T-helper 1 cell treated with Interleukin-12 subunit alpha and Interleukin-12 subunit beta and Interleukin-4 antibody, amounts not matched to agents 30 μg/mL and 1 μg/mL, for 36 hours (primary cell): Measurements from ENCODE around the gene DCUN1D2.
"Not testable (repeated sequence)": the region's sequence is repeated elsewhere in the genome, so short reads cannot be mapped to it uniquely, and the experiment has no call there.

ENCODE experiments used
- H3K27ac Mint-ChIP-seq: one replicate; pipeline ENCODE4 v1.8.0; 2021; ENCODE audit warnings: mild to moderate bottlenecking, mixed read lengths
- H3K27me3 Mint-ChIP-seq: one replicate; pipeline ENCODE4 v1.8.0; 2021; ENCODE audit warnings: low read depth, mixed read lengths
- H3K36me3 Mint-ChIP-seq: one replicate; pipeline ENCODE4 v1.8.0; 2021; ENCODE audit warnings: low read depth, mixed read lengths
- H3K4me1 Mint-ChIP-seq: one replicate; pipeline ENCODE4 v1.8.0; 2021; ENCODE audit warnings: low read depth, mixed read lengths
- H3K4me3 Mint-ChIP-seq: one replicate; pipeline ENCODE4 v1.8.0; 2021; ENCODE audit warnings: mild to moderate bottlenecking, moderate library complexity, mixed read lengths
- H3K9me3 Mint-ChIP-seq: one replicate; pipeline ENCODE4 v1.8.0; 2021; ENCODE audit warnings: mixed read lengths

The DCUN1D2 gene

DNA sequence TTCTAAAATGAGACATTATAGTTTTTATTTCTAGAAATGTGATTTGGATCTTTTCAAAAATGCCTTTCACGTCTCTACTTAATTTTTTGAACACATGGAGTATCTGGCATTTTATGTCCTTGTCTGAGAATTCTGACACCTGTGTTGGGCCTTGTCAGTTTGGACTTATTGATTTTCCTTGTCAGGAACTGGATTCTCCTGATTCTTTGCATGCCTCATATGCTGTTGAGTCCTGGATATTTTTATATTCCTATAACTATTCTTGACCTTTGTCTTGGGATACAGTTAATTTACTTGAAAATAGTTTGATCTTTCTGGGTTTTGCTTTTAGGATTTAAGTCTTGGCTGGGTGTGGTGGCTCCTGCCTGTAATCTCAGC is 47.5 kb downstream of the DCUN1D2 start:
- no peak overlapping the region for H3K4me3 Mint-ChIP-seq
- no peaks in the 10 kb centered on the region for H3K4me1 Mint-ChIP-seq
- peaks cover 6% of the 10 kb centered on the region for H3K9me3 Mint-ChIP-seq
- H3K27ac Mint-ChIP-seq: no peak overlapping the region
- H3K27me3 Mint-ChIP-seq: no peaks in the 10 kb centered on the region
- H3K36me3 Mint-ChIP-seq: no peaks in the 10 kb centered on the region

GRCh38 chr13:113442354-113442984 is 48.0 kb downstream of the DCUN1D2 start:
- Mint-ChIP-seq H3K27ac (no peak overlapping the region), H3K27me3 (no peaks in the 10 kb centered on the region), H3K9me3 (peaks cover under 1% of the 10 kb centered on the region), H3K36me3 (no peaks in the 10 kb centered on the region), H3K4me3 (no peak overlapping the region), H3K4me1 (no peaks in the 10 kb centered on the region)

DNA sequence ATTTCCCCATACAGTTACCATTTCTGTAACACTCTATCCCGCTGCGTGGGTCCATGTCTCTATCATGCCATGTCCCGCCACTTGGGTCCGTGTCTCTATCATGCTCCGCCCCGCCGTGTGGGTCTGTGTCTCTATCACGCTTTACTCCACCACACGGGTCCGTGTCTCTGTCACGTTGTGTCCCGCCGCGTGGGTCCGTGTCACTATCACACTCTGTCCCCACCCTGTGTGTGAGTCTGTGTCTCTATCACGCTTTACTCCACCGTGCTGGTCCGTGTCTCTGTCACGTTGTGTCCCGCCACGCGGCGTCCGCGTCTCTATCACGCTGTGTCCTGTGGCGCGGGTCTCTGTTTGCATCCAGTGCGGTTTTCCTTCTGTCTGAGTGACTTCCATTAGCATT is 48.9 kb downstream of the DCUN1D2 start:
- H3K27ac Mint-ChIP-seq: no peak overlapping the region
- no peaks in the 10 kb centered on the region for H3K27me3 Mint-ChIP-seq
- H3K4me1 Mint-ChIP-seq: no peaks in the 10 kb centered on the region
- H3K36me3 Mint-ChIP-seq: no peaks in the 10 kb centered on the region
- H3K9me3 Mint-ChIP-seq: no peaks in the 10 kb centered on the region
- no peak overlapping the region for H3K4me3 Mint-ChIP-seq

GRCh38 chr13:113437408-113438010 is 53.0 kb downstream of the DCUN1D2 start:
- Mint-ChIP-seq H3K4me3 (no peak overlapping the region), H3K27ac (no peak overlapping the region), H3K9me3 (no peaks in the 10 kb centered on the region), H3K27me3 (no peaks in the 10 kb centered on the region), H3K4me1 (no peaks in the 10 kb centered on the region), H3K36me3 (no peaks in the 10 kb centered on the region)

GRCh38 chr13:113436866-113437265 is 53.6 kb downstream of the DCUN1D2 start:
- H3K9me3 Mint-ChIP-seq, H3K4me3 Mint-ChIP-seq, H3K4me1 Mint-ChIP-seq, H3K27me3 Mint-ChIP-seq, H3K27ac Mint-ChIP-seq, H3K36me3 Mint-ChIP-seq: not testable (repeated sequence)

- H3K4me1 Mint-ChIP-seq, H3K27me3 Mint-ChIP-seq, H3K36me3 Mint-ChIP-seq, H3K27ac Mint-ChIP-seq, H3K9me3 Mint-ChIP-seq, H3K4me3 Mint-ChIP-seq: not testable (repeated sequence)
These were observed 54.6 kb downstream of the DCUN1D2 start for GRCh38 chr13:113435907-113436306.

GRCh38 chr13:113433391-113433916 is 57.1 kb downstream of the DCUN1D2 start:
- Mint-ChIP-seq H3K27ac (no peak overlapping the region), H3K4me3 (no peak overlapping the region), H3K27me3 (no peaks in the 10 kb centered on the region), H3K36me3 (no peaks in the 10 kb centered on the region), H3K9me3 (no peaks in the 10 kb centered on the region), H3K4me1 (no peaks in the 10 kb centered on the region)

GRCh38 chr13:113432506-113433270 is 57.8 kb downstream of the DCUN1D2 start:
- no peaks in the 10 kb centered on the region for H3K27me3 Mint-ChIP-seq
- no peak overlapping the region for H3K4me3 Mint-ChIP-seq
- H3K4me1 Mint-ChIP-seq: no peaks in the 10 kb centered on the region
- no peaks in the 10 kb centered on the region for H3K36me3 Mint-ChIP-seq
- no peaks in the 10 kb centered on the region for H3K9me3 Mint-ChIP-seq
- no peak overlapping the region for H3K27ac Mint-ChIP-seq

GRCh38 chr13:113431171-113431570 is 59.3 kb downstream of the DCUN1D2 start:
- no peaks in the 10 kb centered on the region for H3K9me3 Mint-ChIP-seq
- H3K27ac Mint-ChIP-seq: no peak overlapping the region
- no peaks in the 10 kb centered on the region for H3K4me1 Mint-ChIP-seq
- no peaks in the 10 kb centered on the region for H3K27me3 Mint-ChIP-seq
- no peaks in the 10 kb centered on the region for H3K36me3 Mint-ChIP-seq
- no peak overlapping the region for H3K4me3 Mint-ChIP-seq

DNA sequence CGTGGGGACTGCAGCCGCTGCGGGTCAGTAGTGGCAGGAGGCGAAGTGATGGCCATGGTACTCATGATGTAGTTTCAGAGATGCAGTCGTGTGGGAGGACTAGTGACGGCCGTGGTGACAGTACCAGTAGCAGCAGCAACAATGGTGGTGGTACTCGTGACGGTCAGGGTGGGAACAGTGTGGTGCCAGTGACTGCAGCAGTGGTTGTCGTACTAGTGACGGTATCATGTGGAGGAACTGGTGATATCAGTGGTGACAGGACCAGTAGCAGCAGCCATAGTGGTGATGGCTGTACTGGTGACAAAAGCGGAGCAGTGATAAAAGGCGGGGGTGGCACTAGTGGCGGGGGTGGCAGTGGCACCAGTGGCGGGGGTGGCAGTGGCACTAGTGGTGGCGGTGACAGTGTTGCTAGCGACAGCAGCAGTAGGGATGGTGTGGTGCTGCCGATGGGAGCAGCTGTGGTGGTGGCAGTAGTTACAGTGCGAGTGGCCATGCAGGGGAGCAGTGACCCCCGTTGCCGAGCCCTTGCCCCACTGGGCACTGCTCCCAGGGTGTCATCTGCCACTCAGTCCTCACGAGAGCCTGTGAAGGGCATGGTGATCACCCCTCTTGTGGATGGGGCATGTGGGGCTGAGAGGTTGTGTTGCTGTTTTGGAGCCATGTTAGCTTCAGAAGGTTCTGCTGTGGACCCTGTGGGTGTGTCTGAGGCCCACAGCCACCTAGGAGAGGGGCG is 60.0 kb downstream of the DCUN1D2 start:
- Mint-ChIP-seq H3K27ac (no peak overlapping the region), H3K4me1 (no peaks in the 10 kb centered on the region), H3K36me3 (no peaks in the 10 kb centered on the region), H3K27me3 (no peaks in the 10 kb centered on the region), H3K4me3 (no peak overlapping the region), H3K9me3 (no peaks in the 10 kb centered on the region)

GRCh38 chr13:113429608-113429985 is 60.9 kb downstream of the DCUN1D2 start:
- Mint-ChIP-seq H3K4me1 (no peaks in the 10 kb centered on the region), H3K27ac (no peak overlapping the region), H3K36me3 (no peaks in the 10 kb centered on the region), H3K4me3 (no peak overlapping the region), H3K27me3 (no peaks in the 10 kb centered on the region), H3K9me3 (no peaks in the 10 kb centered on the region)

DNA sequence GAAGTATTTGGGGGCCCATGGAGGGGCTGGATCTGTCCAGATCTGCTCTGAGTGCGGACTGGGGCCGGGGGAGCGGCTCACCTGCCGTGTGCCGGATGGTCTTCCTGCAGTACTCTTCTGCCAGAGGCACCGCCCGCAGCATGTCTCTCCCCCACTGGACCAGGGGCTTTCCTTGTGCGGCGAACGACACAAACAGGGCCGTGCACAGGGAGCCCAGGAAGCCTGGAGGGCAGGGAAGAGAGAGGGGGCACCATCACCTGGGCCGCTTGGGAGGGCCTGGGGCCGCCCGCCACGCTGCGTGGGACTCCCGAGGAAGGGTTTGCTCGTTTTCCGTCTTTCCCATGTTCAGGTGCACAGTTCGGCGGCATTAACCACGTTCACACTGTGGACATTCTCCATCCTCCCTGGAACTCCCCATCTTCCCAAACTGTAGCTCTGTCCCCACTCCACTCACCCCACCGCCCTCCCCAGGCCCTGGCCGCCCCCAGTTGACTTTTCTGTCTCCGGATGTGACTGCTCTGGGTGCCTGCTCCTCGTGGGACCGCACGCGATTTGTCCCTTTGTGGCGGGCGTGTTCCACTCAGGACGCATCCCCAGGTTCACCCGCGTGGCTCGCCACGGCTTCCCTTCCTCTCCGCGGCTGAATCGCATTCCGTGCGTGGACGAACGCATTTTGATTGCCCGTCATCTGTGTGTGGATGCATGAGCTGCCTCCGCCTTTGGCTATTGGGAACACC is 61.5 kb downstream of the DCUN1D2 start:
- no peaks in the 10 kb centered on the region for H3K27me3 Mint-ChIP-seq
- H3K4me3 Mint-ChIP-seq: no peak overlapping the region
- H3K36me3 Mint-ChIP-seq: no peaks in the 10 kb centered on the region
- H3K27ac Mint-ChIP-seq: no peak overlapping the region
- H3K4me1 Mint-ChIP-seq: no peaks in the 10 kb centered on the region
- no peaks in the 10 kb centered on the region for H3K9me3 Mint-ChIP-seq

DNA sequence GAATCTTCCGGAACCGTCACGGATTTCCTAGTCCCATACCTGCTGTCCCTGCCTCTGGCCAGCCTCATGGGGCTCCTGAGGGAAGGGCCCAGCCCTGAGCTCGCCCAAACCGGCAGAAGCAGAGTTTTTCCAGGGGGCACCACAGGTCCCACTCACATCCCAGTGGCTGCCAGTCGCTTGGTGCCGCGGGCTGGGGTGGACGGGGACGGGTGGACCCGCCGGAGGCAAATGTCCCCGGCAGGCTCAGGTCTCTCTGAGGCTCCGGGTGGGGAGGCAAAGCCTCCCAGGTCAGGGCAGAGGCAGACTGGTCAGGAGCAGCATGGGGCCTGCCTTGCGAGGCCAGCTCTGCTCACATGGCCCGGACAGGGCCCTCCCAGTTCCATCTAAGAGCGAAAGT is 62.0 kb downstream of the DCUN1D2 start:
- Mint-ChIP-seq H3K36me3 (no peaks in the 10 kb centered on the region), H3K9me3 (no peaks in the 10 kb centered on the region), H3K27me3 (no peaks in the 10 kb centered on the region), H3K27ac (no peak overlapping the region), H3K4me3 (no peak overlapping the region), H3K4me1 (no peaks in the 10 kb centered on the region)
